ENCODE results near the gene RRP1B. TPM values are rescaled to one million over a fixed set of nuclear protein-coding genes. Genes with fewer than 3 reads are reported as not detected.

The RRP1B gene
- total and polyA plus RNA-seq, 2 experiments from 2014 or later: 13.6 to 15.0 TPM

DNA sequence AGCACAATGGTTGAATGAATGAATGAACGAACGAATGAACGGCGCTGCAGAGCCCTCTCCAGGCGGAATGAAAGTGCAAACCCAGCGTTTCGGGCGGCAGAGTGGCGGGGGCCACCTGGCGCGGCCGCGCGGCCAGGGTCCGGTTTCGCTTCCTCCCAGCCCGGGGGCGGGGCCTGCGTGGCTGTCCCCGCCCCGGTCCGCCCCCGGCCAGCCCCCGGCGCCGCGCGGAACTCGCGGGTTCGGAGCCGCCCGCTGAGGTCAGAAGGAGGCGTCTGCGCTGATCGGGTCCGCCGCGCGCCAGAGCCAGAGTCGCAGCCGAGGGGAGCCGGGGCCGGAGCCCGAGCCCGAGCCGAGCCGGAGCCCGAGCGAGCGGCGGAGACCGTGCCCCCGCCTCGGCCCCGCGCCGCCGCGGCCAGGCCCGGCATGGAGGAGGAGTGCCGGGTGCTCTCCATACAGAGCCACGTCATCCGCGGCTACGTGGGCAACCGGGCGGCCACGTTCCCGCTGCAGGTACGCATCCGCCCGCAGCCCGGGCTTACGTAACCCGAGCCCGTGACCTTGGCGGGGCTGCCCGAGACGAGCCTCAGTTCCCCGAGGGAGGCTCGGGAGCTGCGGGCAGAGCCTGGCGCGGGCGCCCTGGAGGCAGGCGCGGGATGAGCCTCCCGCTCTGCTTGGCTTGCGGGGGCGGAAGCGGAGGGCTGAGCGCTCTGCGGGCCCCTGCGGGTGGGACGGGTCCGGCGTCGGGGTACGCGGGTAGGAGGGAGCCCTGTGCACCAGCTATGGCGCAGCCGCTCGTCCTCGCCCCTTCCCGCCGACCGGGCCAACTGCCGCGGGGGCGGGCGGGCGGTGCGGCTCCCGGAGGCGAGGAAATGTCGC lies 59.8 kb downstream of the RRP1B start, which contains the start of gene PDXK:
PDXK (plus strand) TSS at position 258 of the 876 bp plus-strand sequence; CDS start at position 424, 166 bp downstream.
- DNase-seq: peak; percentile 93
- Histone ChIP-seq H3K9ac (peak within 1 kb of the TSS; percentile 92), H3K4me1 (ENCODE audit: insufficient read depth) (peaks cover 11% of the 10 kb centered on the region), H3K4me2 (ENCODE audit: unreplicated experiment) (peak within 1 kb of the TSS; percentile 82), H3K9me2 (ENCODE audit: insufficient read depth) (no peaks in the 10 kb centered on the region), H3K4me3 (peak within 1 kb of the TSS; percentile 81), H3K27ac (peak within 1 kb of the TSS; percentile 65), H3F3A (ENCODE audit: insufficient read depth) (peaks cover 10% of the 10 kb centered on the region), H3K36me3 (ENCODE audit: low read depth) (no peaks in the 10 kb centered on the region), H3K79me2 (ENCODE audit: insufficient read depth) (peaks cover 48% of the 10 kb centered on the region), H3K27me3 (replicated peaks; ENCODE audit: insufficient read depth) (no peaks in the 10 kb centered on the region), H3K9me3 (ENCODE audit: low read depth) (no peaks in the 10 kb centered on the region), H2AFZ (peak within 1 kb of the TSS; percentile 86), H4K20me1 (ENCODE audit: insufficient read depth) (no peaks in the 10 kb centered on the region)
- TF ChIP-seq EZH2 (IDR thresholded peaks at IDR 0.05; ENCODE audit: insufficient read depth, poor library complexity, severe bottlenecking) (no peak), EZH2phosphoT487 (IDR thresholded peaks at IDR 0.05; ENCODE audit: insufficient read depth, low read depth) (no peak)
- 1 to 3% methylated on average over 48 to 85 of the region's 117 CpGs for WGBS, 2 experiments (ENCODE audit: low coverage in 1 of 2, low lambda C conversion rate in 2 of 2, missing lambda C conversion rate in 2 of 2)
- in situ Hi-C loops (cut with MboI): no loop called here

DNA sequence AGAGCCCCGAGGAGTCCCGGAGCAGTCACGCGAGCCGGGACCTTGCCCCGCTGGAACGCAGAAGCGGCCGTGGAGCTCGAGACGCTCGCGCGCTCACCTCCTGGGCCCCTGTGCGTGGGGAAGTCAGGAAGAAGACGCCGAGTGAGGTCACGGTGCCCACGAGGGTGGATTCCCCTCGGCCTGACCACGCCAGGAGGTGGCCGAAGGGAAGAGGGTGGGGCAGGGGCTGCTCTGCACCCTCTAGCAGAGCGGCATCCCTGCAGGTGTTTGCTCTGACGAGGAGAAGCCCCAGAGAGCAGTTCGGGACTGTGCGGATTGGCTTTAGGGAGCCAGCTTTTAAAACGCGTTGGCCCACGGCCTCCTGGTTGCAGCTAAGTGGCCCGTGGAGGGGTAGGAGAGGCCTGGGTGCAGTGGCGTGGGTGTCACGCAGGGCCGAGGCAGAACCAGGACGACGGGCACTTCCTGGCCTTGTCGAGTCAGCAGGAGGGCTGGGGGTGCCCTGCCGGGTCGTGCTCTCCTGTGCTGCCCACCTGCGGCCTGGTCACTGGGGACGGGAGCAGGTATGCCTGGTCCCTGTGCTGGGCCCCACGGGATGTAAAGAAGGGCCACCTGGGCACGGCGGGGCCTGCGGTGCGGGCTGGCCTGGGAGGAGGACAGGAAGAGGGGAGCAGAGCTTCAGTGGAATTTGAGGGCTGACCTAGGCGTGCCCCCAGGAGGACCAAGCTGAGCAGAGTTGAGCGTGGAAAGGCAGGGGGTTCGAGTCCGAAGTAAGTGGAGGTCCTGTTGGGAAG lies 60.6 kb downstream of the RRP1B start:
- H3K9ac ChIP-seq: peak overlapping the region; percentile 92
- DNase-seq: peak; percentile 56
- H3K79me2 ChIP-seq (ENCODE audit: insufficient read depth): peaks cover 57% of the 10 kb centered on the region
- no peaks in the 10 kb centered on the region for H3K36me3 ChIP-seq (ENCODE audit: low read depth)
- H3K4me3 ChIP-seq: peak overlapping the region; percentile 81
- peaks cover 11% of the 10 kb centered on the region for H3K4me1 ChIP-seq (ENCODE audit: insufficient read depth)
- H3K9me2 ChIP-seq (ENCODE audit: insufficient read depth): no peaks in the 10 kb centered on the region
- H3K9me3 ChIP-seq (ENCODE audit: low read depth): no peaks in the 10 kb centered on the region
- 10 to 11% methylated on average over 40 to 44 of the region's 49 CpGs for WGBS, 2 experiments (ENCODE audit: low coverage in 1 of 2, low lambda C conversion rate in 2 of 2, missing lambda C conversion rate in 2 of 2)
- no peak for TF ChIP-seq EZH2 (IDR thresholded peaks at IDR 0.05; ENCODE audit: insufficient read depth, poor library complexity, severe bottlenecking)
- no peak for TF ChIP-seq EZH2phosphoT487 (IDR thresholded peaks at IDR 0.05; ENCODE audit: insufficient read depth, low read depth)
- H2AFZ ChIP-seq: peak overlapping the region; percentile 37
- H3F3A ChIP-seq (ENCODE audit: insufficient read depth): peaks cover 15% of the 10 kb centered on the region
- H3K4me2 ChIP-seq (ENCODE audit: unreplicated experiment): peak overlapping the region; percentile 82
- peak overlapping the region; percentile 65 for H3K27ac ChIP-seq
- no peaks in the 10 kb centered on the region for H4K20me1 ChIP-seq (ENCODE audit: insufficient read depth)
- H3K27me3 ChIP-seq (replicated peaks; ENCODE audit: insufficient read depth): no peaks in the 10 kb centered on the region
- in situ Hi-C loops (cut with MboI): no loop called here

DNA sequence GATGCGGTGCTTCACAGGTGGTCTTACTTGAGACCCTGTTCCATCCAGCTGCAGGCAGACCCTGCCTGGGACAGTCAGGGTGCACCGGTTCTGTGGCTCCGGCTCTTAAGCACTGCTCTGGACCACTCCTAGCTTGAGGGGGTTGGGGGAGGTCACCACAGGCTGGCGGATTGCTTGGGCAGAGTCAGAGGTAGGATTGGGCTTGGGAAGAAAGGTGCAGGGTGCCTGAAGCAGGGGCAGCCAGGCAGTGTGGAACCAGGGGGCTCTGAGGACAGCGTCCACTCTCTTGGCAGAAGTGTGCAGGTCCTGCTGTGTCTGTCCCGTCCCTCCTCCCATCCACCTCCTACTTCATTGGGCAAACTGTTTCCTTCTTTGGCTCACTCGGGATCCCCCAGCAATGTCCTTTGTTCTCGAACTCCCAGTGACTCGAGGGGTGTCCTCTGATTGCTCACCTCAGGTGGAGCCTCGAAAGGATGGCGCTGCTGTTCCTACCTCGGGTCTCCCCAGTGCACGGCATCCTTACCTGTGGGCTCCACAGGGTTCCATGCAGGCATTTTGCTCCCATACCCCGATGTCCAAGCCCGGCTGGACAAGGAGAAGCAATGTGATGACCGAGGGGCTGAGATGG lies 61.3 kb downstream of the RRP1B start:
- Histone ChIP-seq H2AFZ (no peak overlapping the region), H3K9ac (peak overlapping the region; percentile 92), H3K36me3 (ENCODE audit: low read depth) (no peaks in the 10 kb centered on the region), H3K9me2 (ENCODE audit: insufficient read depth) (no peaks in the 10 kb centered on the region), H3K9me3 (ENCODE audit: low read depth) (no peaks in the 10 kb centered on the region), H3K4me1 (ENCODE audit: insufficient read depth) (peaks cover 18% of the 10 kb centered on the region), H3K79me2 (ENCODE audit: insufficient read depth) (peaks cover 59% of the 10 kb centered on the region), H3K27ac (no peak overlapping the region), H3F3A (ENCODE audit: insufficient read depth) (peaks cover 20% of the 10 kb centered on the region), H3K27me3 (replicated peaks; ENCODE audit: insufficient read depth) (no peaks in the 10 kb centered on the region), H3K4me2 (ENCODE audit: unreplicated experiment) (peak overlapping the region; percentile 82), H4K20me1 (ENCODE audit: insufficient read depth) (no peaks in the 10 kb centered on the region), H3K4me3 (peak overlapping the region; percentile 81)
- no peak for TF ChIP-seq EZH2 (IDR thresholded peaks at IDR 0.05; ENCODE audit: insufficient read depth, poor library complexity, severe bottlenecking)
- 80 to 84% methylated on average over 16 of the region's 16 CpGs for WGBS, 2 experiments (ENCODE audit: low coverage in 1 of 2, low lambda C conversion rate in 2 of 2, missing lambda C conversion rate in 2 of 2)
- in situ Hi-C loops (cut with MboI): no loop called here
- no peak for DNase-seq

- no peaks in the 10 kb centered on the region for H3K9me3 ChIP-seq (ENCODE audit: low read depth)
- peaks cover 59% of the 10 kb centered on the region for H3K79me2 ChIP-seq (ENCODE audit: insufficient read depth)
- 84 to 89% methylated on average over 4 of the region's 4 CpGs for WGBS, 2 experiments (ENCODE audit: low coverage in 1 of 2, low lambda C conversion rate in 2 of 2, missing lambda C conversion rate in 2 of 2)
- peak overlapping the region; percentile 81; the same call in 1 of the 2 replicates for H3K4me3 ChIP-seq
- in situ Hi-C loops (cut with MboI): no loop called here
- H3K4me2 ChIP-seq (ENCODE audit: unreplicated experiment): peak overlapping the region; percentile 82
- H3F3A ChIP-seq (ENCODE audit: insufficient read depth): peaks cover 26% of the 10 kb centered on the region
- H2AFZ ChIP-seq: no peak overlapping the region
- H3K27me3 ChIP-seq (replicated peaks; ENCODE audit: insufficient read depth): no peaks in the 10 kb centered on the region
- H3K27ac ChIP-seq: no peak overlapping the region
- no peaks in the 10 kb centered on the region for H3K9me2 ChIP-seq (ENCODE audit: insufficient read depth)
- DNase-seq: no peak
- peaks cover 23% of the 10 kb centered on the region for H3K4me1 ChIP-seq (ENCODE audit: insufficient read depth)
- TF ChIP-seq EZH2phosphoT487 (IDR thresholded peaks at IDR 0.05; ENCODE audit: insufficient read depth, low read depth) (no peak), EZH2 (IDR thresholded peaks at IDR 0.05; ENCODE audit: insufficient read depth, poor library complexity, severe bottlenecking) (no peak)
- peak overlapping the region; percentile 92; the same call in 1 of the 2 replicates for H3K9ac ChIP-seq
- no peaks in the 10 kb centered on the region for H3K36me3 ChIP-seq (ENCODE audit: low read depth)
- no peaks in the 10 kb centered on the region for H4K20me1 ChIP-seq (ENCODE audit: insufficient read depth)
These were observed 61.8 kb downstream of the RRP1B start for GRCh38 chr21:43721206-43721605.
